Liver (tissue), 9 donors: ENCODE results near the gene DARS1. TPM values are rescaled to one million over a fixed set of nuclear protein-coding genes. Genes with fewer than 3 reads are reported as not detected.

ENCODE experiments used
- DNase-seq: peaks from one replicate; pipeline ENCODE4 v3.0.0-alpha.2; 2017; ENCODE audit warnings: low spot score
- H3K27ac ChIP-seq, 2 donors: one replicate each; pipeline ENCODE4 v1.7.0; 2013; ENCODE audit warnings: inconsistent platforms in 2 of 2, low read length in 2 of 2, control low read depth in 1 of 2, low read depth in 1 of 2, mild to moderate bottlenecking in 1 of 2
- H3K27me3 ChIP-seq, 4 donors: one replicate each; pipeline versions ENCODE4 v1.6.1 to v1.7.0; 2013; ENCODE audit warnings: low read length in 3 of 4, inconsistent platforms in 1 of 4, mild to moderate bottlenecking in 1 of 4, moderate library complexity in 1 of 4; ENCODE audit not compliant: control insufficient read depth in 4 of 4, insufficient read depth in 4 of 4
- H3K36me3 ChIP-seq, 4 donors: one replicate each; pipeline versions ENCODE4 v1.6.1 to v1.7.0; 2013; ENCODE audit warnings: low read length in 3 of 4, mild to moderate bottlenecking in 3 of 4, low read depth in 1 of 4, moderate library complexity in 1 of 4; ENCODE audit not compliant: control insufficient read depth in 4 of 4, insufficient read depth in 3 of 4
- H3K4me1 ChIP-seq, 4 donors: one replicate each; pipeline versions ENCODE4 v1.6.1 to v1.7.0; 2013; ENCODE audit warnings: low read length in 3 of 4, mild to moderate bottlenecking in 3 of 4, moderate library complexity in 1 of 4; ENCODE audit not compliant: control insufficient read depth in 4 of 4, insufficient read depth in 4 of 4
- H3K4me3 ChIP-seq, 3 donors: one replicate each; pipeline versions ENCODE4 v1.6.1 to v1.7.0; 2013; ENCODE audit warnings: low read length in 3 of 3, control low read depth in 1 of 3, low read depth in 1 of 3, mild to moderate bottlenecking in 1 of 3
- H3K9ac ChIP-seq, 2 donors: one replicate each; pipeline ENCODE4 v1.7.0; 2013; ENCODE audit warnings: low read length in 2 of 2, mild to moderate bottlenecking in 2 of 2, moderate library complexity in 2 of 2, control low read depth in 1 of 2, low read depth in 1 of 2
- H3K9me3 ChIP-seq, 4 donors: one replicate each; pipeline versions ENCODE4 v1.6.1 to v1.7.0; 2013; ENCODE audit warnings: low read length in 3 of 4; ENCODE audit not compliant: control insufficient read depth in 4 of 4
- ATF3 ChIP-seq: IDR thresholded peaks from 2 replicates; pipeline ENCODE4 v1.6.1; 2016; ENCODE audit warnings: antibody characterized with exemption
- CTCF ChIP-seq: fragments of 150-350 bp; IDR thresholded peaks from 2 replicates; pipeline ENCODE4 v1.5.1; 2017; ENCODE audit warnings: improper control_type of control experiment, low read depth, low read length; ENCODE audit not compliant: missing input control
- EGR1 ChIP-seq, 2 donors: IDR thresholded peaks; 2 replicates each; pipeline ENCODE4 v1.6.1; 2016 to 2018; ENCODE audit warnings: antibody characterized with exemption in 2 of 2, low read depth in 2 of 2
- FOXA1 ChIP-seq: IDR thresholded peaks from 2 replicates; pipeline ENCODE4 v1.6.1; 2016; ENCODE audit warnings: antibody characterized with exemption
- FOXA2 ChIP-seq: IDR thresholded peaks from 2 replicates; pipeline ENCODE4 v1.6.1; 2016; ENCODE audit warnings: antibody characterized with exemption
- GABPA ChIP-seq, 2 donors: IDR thresholded peaks in 1 of 2; conservative IDR thresholded peaks in 1 of 2; 2 replicates each; pipeline ENCODE4 v1.6.1; 2016; ENCODE audit warnings: antibody characterized with exemption in 2 of 2, mild to moderate bottlenecking in 1 of 2, moderate library complexity in 1 of 2
- HNF4A ChIP-seq, 2 donors: conservative IDR thresholded peaks; 2 replicates each; pipeline ENCODE4 v1.6.1; 2016; ENCODE audit warnings: antibody characterized with exemption in 2 of 2, mild to moderate bottlenecking in 2 of 2
- HNF4G ChIP-seq: IDR thresholded peaks from 2 replicates; pipeline ENCODE4 v1.6.1; 2016; ENCODE audit warnings: antibody characterized with exemption
- RAD21 ChIP-seq, 2 donors: IDR thresholded peaks; 2 replicates each; pipeline ENCODE4 v1.6.1; 2016; ENCODE audit warnings: antibody characterized with exemption in 2 of 2, mild to moderate bottlenecking in 2 of 2
- RXRA ChIP-seq, 2 donors: IDR thresholded peaks; 2 replicates each; pipeline ENCODE4 v1.6.1; 2017 to 2018; ENCODE audit warnings: antibody characterized with exemption in 2 of 2, mild to moderate bottlenecking in 1 of 2
- SP1 ChIP-seq: IDR thresholded peaks from 2 replicates; pipeline ENCODE4 v1.6.1; 2018; ENCODE audit warnings: antibody characterized with exemption, mild to moderate bottlenecking
- TAF1 ChIP-seq: conservative IDR thresholded peaks from 2 replicates; pipeline ENCODE4 v1.6.1; 2016; ENCODE audit warnings: antibody characterized with exemption, mild to moderate bottlenecking
- YY1 ChIP-seq: IDR thresholded peaks from 2 replicates; pipeline ENCODE4 v1.6.1; 2016; ENCODE audit warnings: antibody characterized with exemption, mild to moderate bottlenecking
- WGBS: extraction: QIAGEN DNeasy Blood & Tissue Kit; methylation state at CpG from one replicate; pipeline ENCODE4 v1.1.7; 2013; 5-methylcytosine and 5-hydroxymethylcytosine counted together
- polyA plus RNA-seq, 2 donors: library from polyadenylated mRNA; stranded (reverse) in 1 of 2; unstranded in 1 of 2; fragments of 200-250 nt in 1 of 2; fragments of >200 nt in 1 of 2; fragmentation: Nextera tagmentation in 1 of 2; extraction: Ambion mirVana in 1 of 2; gene quantifications; one replicate each; pipeline versions ENCODE4 v1.2.1 to v1.2.3, GENCODE V29; 2013 to 2015
- total RNA-seq, 2 donors: library from RNA; depleted of rRNA; stranded (reverse); fragments of >200 nt; gene quantifications; one replicate each; pipeline ENCODE4 v1.2.3, GENCODE V29; 2014
- TF ChIP-seq, protein P1 (sequence below): IDR thresholded peaks from 2 replicates; pipeline ENCODE4 v1.6.1; 2016; ENCODE audit warnings: antibody characterized with exemption, mild to moderate bottlenecking
- TF ChIP-seq, protein P2 (sequence below): IDR thresholded peaks from 2 replicates; pipeline ENCODE4 v1.6.1; 2016; ENCODE audit warnings: antibody characterized with exemption
- donor health status: healthy.
- donor health status: healthy.
- donor health status: healthy.
- donor health status: healthy.
- donor health status: healthy.

The DARS1 gene
- total and polyA plus RNA-seq, 4 donors, result 25.0 to 44.1 (median 32.6) TPM

DNA sequence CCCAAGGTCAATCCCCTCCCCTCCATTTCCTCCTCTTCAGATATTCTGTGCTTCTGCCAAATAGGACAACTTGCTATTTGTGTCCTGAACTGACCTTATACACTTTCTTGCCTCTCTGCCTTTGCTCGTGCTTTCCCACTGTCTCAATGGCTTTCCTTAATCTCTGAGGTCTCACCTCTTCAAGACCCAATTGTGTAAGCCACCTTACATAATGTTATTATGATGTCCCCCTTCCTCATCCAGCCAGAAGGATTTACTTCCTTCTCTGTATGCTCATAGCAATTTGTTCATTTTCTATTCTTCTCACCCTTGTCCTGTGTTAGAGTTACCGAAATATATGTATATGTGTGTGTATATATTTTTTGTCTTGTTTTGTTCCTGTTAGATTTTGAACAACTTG is 26.9 kb upstream of the DARS1 start:
- Histone ChIP-seq H3K9ac (no peak overlapping the region), H3K9me3 (no peaks in the 10 kb centered on the region), H3K27ac (no peak overlapping the region), H3K27me3 (no peaks in the 10 kb centered on the region), H3K4me3 (no peak overlapping the region), H3K4me1 (no peaks in the 10 kb centered on the region), H3K36me3 (no peaks in the 10 kb centered on the region)
- WGBS, result 82% methylated on average over 2 of the region's 2 CpGs
- TF ChIP-seq EGR1 (IDR thresholded peaks at IDR 0.05; ENCODE audit: low read depth in 2 of 2), result no peak
- no peak for TF ChIP-seq RAD21 (IDR thresholded peaks at IDR 0.05)
- TF ChIP-seq HNF4A (conservative IDR thresholded peaks at IDR 0.05), result no peak
- no peak for TF ChIP-seq RXRA (IDR thresholded peaks at IDR 0.05)
- TF ChIP-seq, protein P1, sequence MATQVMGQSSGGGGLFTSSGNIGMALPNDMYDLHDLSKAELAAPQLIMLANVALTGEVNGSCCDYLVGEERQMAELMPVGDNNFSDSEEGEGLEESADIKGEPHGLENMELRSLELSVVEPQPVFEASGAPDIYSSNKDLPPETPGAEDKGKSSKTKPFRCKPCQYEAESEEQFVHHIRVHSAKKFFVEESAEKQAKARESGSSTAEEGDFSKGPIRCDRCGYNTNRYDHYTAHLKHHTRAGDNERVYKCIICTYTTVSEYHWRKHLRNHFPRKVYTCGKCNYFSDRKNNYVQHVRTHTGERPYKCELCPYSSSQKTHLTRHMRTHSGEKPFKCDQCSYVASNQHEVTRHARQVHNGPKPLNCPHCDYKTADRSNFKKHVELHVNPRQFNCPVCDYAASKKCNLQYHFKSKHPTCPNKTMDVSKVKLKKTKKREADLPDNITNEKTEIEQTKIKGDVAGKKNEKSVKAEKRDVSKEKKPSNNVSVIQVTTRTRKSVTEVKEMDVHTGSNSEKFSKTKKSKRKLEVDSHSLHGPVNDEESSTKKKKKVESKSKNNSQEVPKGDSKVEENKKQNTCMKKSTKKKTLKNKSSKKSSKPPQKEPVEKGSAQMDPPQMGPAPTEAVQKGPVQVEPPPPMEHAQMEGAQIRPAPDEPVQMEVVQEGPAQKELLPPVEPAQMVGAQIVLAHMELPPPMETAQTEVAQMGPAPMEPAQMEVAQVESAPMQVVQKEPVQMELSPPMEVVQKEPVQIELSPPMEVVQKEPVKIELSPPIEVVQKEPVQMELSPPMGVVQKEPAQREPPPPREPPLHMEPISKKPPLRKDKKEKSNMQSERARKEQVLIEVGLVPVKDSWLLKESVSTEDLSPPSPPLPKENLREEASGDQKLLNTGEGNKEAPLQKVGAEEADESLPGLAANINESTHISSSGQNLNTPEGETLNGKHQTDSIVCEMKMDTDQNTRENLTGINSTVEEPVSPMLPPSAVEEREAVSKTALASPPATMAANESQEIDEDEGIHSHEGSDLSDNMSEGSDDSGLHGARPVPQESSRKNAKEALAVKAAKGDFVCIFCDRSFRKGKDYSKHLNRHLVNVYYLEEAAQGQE, result no peak
- no peak for TF ChIP-seq SP1
- no peak for TF ChIP-seq FOXA2
- TF ChIP-seq ATF3, result no peak
- no peak for TF ChIP-seq YY1
- TF ChIP-seq FOXA1, result no peak
- no peak for TF ChIP-seq TAF1
- TF ChIP-seq, protein P2, sequence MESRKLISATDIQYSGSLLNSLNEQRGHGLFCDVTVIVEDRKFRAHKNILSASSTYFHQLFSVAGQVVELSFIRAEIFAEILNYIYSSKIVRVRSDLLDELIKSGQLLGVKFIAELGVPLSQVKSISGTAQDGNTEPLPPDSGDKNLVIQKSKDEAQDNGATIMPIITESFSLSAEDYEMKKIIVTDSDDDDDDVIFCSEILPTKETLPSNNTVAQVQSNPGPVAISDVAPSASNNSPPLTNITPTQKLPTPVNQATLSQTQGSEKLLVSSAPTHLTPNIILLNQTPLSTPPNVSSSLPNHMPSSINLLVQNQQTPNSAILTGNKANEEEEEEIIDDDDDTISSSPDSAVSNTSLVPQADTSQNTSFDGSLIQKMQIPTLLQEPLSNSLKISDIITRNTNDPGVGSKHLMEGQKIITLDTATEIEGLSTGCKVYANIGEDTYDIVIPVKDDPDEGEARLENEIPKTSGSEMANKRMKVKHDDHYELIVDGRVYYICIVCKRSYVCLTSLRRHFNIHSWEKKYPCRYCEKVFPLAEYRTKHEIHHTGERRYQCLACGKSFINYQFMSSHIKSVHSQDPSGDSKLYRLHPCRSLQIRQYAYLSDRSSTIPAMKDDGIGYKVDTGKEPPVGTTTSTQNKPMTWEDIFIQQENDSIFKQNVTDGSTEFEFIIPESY, result no peak
- DNase-seq, result no peak

DNA sequence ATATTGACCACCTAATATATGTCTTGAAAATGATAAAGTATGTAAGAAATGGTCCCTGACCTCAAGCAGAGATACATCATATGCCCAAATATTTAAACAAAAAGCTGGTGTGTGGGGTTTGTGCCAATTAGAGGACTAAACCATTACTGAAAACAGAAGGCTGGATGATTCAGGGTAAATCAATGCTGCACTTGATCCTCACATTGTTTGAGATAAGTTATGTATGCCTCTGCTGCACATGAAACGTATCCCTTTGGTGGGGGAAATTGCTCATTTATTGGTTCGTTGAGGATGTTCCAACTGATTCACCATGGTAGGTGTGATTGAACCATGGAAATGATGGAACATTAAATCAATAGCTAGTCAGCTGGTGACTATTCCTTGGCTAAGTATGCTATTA is 24.7 kb upstream of the DARS1 start:
- H3K9me3 ChIP-seq, result no peaks in the 10 kb centered on the region
- no peaks in the 10 kb centered on the region for H3K4me1 ChIP-seq
- 93% methylated on average over 2 of the region's 2 CpGs for WGBS
- no peak overlapping the region for H3K27ac ChIP-seq
- H3K27me3 ChIP-seq, result no peaks in the 10 kb centered on the region
- TF ChIP-seq FOXA2 (no peak), RAD21 (IDR thresholded peaks at IDR 0.05) (no peak), GABPA (IDR thresholded peaks at IDR 0.05 in 1 of 2, conservative IDR thresholded peaks at IDR 0.05 in 1 of 2) (no peak), YY1 (no peak), FOXA1 (no peak), EGR1 (IDR thresholded peaks at IDR 0.05; ENCODE audit: low read depth in 2 of 2) (no peak), HNF4G (no peak), TAF1 (no peak), ATF3 (no peak), CTCF (no peak)
- TF ChIP-seq, protein P1, result no peak
- TF ChIP-seq, protein P2, result no peak
- no peaks in the 10 kb centered on the region for H3K36me3 ChIP-seq
- H3K4me3 ChIP-seq, result no peak overlapping the region
- no peak for DNase-seq
- H3K9ac ChIP-seq, result no peak overlapping the region
